SK-N-SH (cell line): ENCODE data around the gene AK4.
"Not testable (repeated sequence)": the region's sequence is repeated elsewhere in the genome, so short reads cannot be mapped to it uniquely, and the experiment has no call there.

Source experiments
- CTCF ChIP-seq: fragments of 200-600 bp; sonication (generic); IDR thresholded peaks from 2 replicates; pipeline ENCODE4 v1.6.1; 2017; ENCODE audit warnings: antibody characterized with exemption, mild to moderate bottlenecking, moderate library complexity
- EP300 ChIP-seq, 2 experiments: IDR thresholded peaks; 2 replicates each; pipeline versions ENCODE4 v1.4.0 to v1.6.1; 2012; ENCODE audit warnings: borderline replicate concordance in 1 of 2, low read depth in 1 of 2, low read length in 1 of 2
- JUND ChIP-seq: IDR thresholded peaks from 2 replicates; pipeline ENCODE4 v1.4.0; 2012
- MAX ChIP-seq: IDR thresholded peaks from 2 replicates; pipeline ENCODE4 v1.4.0; 2012; ENCODE audit warnings: low read depth
- MXI1 ChIP-seq: IDR thresholded peaks from 2 replicates; pipeline ENCODE4 v1.6.1; 2012; ENCODE audit warnings: mild to moderate bottlenecking, low read depth, low read length, improper control_type of control experiment
- PBX3 ChIP-seq: IDR thresholded peaks from 2 replicates; pipeline ENCODE4; 2012
- RAD21 ChIP-seq: IDR thresholded peaks from 2 replicates; pipeline ENCODE4 v1.6.1; 2012; ENCODE audit warnings: mild to moderate bottlenecking, low read length
- REST ChIP-seq: IDR thresholded peaks from 2 replicates; pipeline ENCODE4 v1.6.1; 2012; ENCODE audit warnings: mild to moderate bottlenecking, low read depth, low read length, moderate library complexity
- USF1 ChIP-seq: IDR thresholded peaks from 2 replicates; pipeline ENCODE4 v1.4.0; 2012; ENCODE audit warnings: low read depth, borderline replicate concordance
- USF2 ChIP-seq: fragments of 150-350 bp; IDR thresholded peaks from 2 replicates; pipeline ENCODE4 v1.6.1; 2017; ENCODE audit warnings: antibody characterized with exemption, low read length, low read depth, borderline replicate concordance

GRCh38 chr1:65143112-65143658, 4.8 kb upstream of the AK4 start:
- not testable (repeated sequence) for TF ChIP-seq USF2; CTCF; EP300 (IDR thresholded peaks at IDR 0.05; ENCODE audit: borderline replicate concordance in 1 of 2, low read depth in 1 of 2, low read length in 1 of 2); REST; MAX; MXI1; JUND; USF1; RAD21; PBX3
